GM18868 (cell line): ENCODE results near the gene CPEB1.

Experiments
- ATAC-seq: cut with Tn5 transposase; IDR thresholded peaks from one replicate; pipeline ENCODE4 v1.9.1; 2021; ENCODE audit warnings: mild to moderate bottlenecking, moderate library complexity; ENCODE audit not compliant: unreplicated experiment

CPEB1 gene

DNA sequence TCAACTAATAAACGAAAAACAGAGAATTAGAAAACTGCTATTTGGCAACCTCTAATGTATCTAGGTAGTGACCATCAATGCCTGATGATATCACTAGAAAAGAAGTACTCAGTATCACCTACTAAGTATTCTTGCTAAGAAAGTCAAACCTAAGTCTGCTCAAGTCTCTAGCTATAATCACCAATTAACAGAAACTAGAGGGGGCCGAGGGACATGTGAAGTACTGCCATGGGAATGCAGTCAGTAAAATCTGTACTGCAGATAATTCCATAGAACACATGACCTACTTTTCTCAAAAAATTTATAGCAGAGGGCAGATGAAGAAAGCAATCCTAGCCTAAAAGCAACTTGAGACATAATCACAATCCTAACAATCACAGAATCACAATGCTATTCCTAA, 51.4 kb downstream of the CPEB1 start:
- no peak for ATAC-seq

DNA sequence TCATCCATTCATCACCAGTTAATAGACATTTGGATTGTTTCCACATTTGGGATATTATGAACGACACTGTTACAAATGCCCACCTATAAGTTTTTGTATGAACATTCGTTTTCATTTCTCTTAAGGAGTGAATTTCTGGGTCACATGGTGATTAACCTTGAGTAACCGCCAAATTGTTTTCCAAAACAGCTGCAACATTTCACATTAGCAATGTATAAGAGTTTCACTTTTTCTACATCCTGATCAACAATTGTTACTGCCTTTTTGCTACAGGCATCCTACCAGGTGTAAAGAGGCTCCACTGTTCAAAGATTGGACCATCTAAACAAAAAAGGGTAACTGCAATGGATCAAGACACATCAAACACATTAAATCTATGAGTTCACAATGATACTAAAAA, 52.0 kb downstream of the CPEB1 start:
- ATAC-seq = no peak

DNA sequence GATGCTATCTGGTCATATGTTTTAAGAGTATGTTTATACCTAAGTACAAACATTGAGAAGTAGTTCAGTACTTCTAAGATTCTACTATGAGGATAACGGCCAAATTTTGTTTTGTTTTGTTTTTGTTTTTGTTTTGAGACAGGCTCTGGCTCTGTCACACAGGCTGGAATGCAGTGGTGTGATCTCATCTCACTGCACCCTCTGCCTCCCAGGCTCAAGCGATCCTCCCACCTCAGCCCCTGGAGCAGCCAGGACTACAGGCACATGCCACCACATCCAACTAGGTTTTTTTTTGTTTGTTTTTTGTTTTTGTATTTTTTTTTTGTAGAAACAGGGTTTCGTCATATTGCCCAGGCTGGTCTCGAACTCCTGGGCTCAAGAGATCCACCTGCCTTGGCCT, 59.4 kb downstream of the CPEB1 start:
- ATAC-seq = no peak

DNA sequence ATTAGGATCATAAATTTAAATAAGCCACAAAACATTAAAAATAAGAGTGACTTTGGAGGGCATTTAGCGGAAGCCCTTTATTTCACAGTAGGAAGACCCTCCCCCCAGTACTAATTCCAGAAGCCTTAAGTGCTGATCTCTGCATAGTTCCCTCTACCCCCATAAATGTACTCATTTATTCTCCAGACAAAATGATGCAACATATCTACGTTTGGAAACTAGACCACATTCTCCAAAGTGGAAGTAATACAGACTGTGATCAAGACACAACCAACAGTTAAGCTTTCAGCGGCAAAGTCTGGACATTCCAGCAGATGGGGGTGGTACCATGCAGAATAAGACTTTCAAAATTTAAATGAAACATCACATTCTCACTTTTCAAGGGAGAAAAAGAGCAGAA, 62.1 kb downstream of the CPEB1 start:
- no peak for ATAC-seq

DNA sequence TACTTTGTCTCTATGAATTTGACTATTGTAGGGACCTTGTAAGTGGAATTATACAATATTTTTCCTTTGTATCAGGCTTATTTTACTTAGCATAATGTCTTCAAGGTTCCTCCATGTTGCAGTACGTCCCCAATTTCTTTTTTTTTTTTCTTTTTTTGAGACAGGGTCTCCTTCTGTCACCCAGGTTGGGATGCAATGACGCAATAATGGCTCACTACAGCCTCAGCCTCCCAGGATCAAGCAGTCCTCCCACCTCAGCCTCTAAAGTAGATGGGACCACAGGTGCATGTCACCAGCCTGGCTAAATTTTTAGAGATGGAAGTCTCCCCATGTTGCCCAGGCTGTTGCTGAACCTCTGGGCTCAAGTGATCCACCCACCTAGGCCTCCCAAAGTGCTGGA, 66.5 kb downstream of the CPEB1 start:
- no peak for ATAC-seq

DNA sequence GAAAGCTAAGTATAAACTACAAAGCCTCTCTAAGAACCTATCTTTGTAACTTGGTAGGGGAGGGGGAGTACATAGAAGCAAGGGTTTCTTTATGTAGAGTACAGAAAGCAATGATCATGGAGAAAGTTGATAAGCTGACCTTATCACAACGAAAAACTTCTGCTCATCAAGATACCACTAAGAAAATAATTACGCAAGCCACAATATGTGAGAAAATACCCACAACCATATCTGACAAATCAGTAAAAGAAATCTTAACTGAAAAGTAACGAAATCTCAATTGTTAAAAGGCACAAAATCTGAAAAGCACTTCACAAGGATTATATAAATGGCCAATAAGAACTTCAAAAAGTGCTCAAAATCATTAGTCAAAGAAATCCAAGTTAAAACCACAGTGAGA, 71.8 kb downstream of the CPEB1 start:
- ATAC-seq = no peak

DNA sequence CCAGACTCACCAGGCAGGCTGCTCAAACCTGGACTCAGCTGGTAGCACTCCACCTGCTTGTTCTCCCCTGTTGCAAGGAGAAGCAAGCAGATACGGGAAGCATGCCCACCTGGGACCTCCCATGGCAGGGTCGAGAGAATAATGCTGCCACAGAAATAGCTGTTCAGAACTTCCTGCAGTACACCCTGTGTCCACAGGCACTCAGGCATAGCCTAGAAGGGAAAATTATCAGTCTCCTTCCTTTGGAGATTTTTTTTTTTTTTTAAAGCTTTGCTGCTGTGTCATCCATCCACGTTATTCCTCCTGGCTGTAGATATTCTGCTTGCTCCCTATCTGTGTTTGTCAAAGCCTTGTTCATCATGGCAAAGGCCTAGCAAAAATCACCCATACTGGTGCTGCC, 74.2 kb downstream of the CPEB1 start:
- ATAC-seq = no peak

DNA sequence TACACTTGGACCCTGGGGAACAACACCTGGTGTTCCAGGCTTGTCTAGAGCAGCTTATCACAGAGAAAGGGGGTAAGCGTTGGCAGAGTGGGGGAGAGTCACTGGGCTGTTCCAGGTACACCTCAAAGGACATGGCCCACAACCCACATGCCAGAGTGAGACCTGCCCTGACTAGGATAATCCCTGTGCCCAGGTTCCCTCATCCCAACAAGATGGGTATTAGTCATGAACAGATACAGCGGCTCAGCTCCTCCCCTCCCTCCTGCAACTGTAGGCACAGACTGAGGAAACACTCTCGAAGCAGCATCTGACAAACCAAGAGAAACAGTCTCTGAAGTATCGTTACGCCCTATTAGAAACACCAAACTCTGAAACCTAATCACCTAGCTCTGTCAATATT, 74.9 kb downstream of the CPEB1 start:
- ATAC-seq = no peak

DNA sequence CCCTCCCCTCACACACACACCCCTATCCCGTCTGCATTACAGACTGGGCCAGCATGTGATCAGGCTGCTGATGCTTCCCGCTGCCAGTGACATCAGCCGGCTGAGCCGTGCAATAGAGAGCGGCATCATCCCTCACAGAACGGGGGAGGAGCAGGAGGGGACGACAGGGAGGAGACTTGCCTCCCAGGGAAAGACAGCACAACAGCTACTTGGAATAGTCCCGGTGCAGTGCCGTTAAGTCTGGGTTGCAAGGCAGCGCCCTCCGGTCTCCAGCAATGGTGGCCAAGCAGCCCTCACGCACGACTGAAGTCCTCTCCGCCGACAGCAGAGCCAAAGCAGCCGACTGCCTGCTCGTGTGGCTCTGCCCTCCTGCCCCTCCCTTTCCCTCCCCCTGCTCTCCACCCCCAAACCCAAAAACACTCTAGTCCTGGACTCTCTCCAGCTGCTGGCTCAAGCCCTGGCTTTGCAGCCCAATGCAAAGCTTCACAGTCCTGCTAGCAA, 75.4 kb downstream of the CPEB1 start:
- no peak for ATAC-seq

DNA sequence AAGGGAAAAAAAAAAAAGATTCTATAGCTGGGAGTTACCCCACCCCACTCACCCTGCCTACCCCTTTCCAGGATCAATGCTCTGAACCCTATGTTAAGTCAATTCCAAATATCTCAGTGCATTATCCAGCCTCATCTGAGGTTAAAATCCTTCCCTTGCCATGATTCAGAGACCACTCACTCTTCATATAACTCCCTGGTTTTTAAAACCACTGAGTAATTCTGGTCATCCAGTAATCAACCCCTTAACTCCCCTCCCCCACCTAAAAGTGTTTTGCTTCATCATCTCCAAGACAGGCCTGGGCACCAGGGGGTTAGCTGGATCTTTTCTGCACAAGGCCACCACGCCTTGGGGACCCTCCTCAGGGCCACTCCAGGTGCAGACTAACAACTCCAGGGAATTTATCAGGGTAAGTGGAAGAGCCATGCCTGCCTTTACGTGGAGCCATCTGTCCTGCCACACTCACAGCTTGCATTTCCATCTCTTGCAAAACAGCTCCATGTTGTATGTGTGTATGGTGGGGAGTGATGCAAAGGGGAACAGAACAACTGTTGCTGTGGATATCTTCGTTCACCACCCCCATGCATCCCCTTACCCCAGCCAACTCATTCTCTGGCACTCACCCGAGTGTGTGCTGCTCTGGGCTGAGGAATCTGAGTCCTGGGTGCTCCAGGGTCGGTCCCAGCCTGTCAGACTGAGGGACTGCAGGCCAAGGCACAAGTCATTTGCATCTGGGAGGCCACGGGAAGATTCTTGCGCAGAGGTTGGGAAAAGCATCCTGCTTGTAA, 76.2 kb downstream of the CPEB1 start:
- ATAC-seq = no peak

DNA sequence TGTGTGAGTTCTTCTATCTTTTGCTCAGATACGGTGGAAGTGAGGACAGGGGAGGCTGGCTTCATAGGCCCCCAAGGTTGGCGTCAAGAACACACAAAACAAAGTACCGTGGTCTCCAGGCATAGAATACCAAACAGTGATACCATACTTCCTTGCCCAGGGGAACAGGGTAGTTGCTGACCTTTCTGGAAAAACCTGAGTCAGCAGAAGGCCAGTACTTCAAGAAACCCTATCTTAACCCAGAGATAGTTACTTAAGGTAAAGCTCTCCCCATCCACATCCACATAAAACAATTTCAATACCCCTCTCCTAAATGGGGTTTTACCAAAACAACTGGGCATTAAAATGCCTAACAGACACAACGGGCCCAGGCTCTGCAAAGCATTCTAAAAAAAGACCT, 77.3 kb downstream of the CPEB1 start:
- no peak for ATAC-seq

DNA sequence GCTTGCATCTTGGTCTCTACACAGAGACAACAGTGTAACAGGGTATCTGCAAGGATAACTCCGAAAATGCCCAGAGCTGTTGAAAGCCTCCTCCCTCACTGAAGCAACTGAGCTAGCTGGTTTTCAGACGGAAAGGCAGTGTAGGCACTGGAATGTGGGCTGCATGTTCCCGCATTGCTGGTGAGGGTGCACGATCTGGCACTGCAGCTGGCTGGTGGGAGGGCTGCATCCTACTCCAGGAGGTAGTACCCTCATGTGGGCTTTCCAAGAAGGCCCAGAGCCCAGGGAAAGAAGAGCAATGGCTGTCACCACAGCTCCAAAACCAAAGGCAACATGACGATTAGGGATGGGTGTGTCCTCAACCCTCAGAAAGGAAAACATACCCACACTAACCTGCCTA, 78.2 kb downstream of the CPEB1 start:
- no peak for ATAC-seq

DNA sequence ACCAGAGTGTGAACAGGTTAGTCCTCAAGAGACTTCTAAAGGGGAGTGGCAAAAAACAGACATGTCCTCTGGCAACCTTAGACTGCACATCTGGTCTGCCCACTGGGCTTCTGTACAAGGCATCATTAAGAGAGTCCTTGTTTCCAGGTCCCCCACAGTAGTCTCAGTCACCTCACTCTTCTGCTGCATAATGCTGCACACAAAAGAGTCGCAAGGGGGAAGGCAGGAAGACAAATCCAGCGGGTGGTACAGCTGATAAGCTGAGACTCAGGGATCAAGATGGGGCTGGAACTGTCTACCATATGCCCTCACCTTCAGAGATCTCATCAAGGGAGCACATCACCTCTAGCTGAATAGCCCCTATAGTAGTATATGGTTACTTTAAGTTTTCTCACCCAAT, 79.5 kb downstream of the CPEB1 start:
- no peak for ATAC-seq

DNA sequence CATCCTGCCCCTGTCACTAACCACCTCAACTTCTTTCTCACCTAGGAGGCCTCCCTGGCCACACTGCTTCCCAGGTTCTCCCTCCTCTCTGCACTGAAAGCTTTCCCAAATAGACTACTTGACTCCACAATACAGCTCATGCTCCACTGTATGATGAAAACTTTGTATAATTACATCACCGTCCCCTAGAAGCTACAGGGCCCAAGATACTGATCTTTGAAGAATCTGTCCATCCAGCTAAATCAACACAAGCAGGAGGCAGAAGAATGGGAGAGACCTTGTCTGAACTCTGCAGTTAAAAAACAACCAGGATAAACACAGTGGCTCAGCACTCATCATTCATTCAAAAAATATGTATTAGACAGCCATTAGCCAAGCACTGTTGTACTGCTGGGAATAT, 80.5 kb downstream of the CPEB1 start:
- ATAC-seq = no peak

DNA sequence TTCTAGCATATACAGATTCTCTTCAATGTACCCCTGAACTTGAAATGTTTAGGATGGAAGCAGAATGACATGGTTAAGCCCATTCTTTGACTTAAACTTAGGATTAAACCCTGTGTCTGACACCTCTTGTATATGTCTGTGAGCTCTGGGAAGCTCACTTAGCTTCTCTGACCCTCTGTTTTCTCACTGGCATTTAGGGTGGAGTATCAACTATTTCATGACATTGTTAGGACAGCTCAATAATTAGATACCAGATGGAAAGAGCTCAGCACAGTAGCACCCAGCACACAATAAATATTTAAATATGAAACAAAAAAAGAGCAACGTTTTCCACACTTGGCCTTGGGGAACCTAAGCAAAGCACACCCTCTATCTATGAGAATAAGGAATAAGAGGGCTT, 88.7 kb downstream of the CPEB1 start:
- no peak for ATAC-seq

DNA sequence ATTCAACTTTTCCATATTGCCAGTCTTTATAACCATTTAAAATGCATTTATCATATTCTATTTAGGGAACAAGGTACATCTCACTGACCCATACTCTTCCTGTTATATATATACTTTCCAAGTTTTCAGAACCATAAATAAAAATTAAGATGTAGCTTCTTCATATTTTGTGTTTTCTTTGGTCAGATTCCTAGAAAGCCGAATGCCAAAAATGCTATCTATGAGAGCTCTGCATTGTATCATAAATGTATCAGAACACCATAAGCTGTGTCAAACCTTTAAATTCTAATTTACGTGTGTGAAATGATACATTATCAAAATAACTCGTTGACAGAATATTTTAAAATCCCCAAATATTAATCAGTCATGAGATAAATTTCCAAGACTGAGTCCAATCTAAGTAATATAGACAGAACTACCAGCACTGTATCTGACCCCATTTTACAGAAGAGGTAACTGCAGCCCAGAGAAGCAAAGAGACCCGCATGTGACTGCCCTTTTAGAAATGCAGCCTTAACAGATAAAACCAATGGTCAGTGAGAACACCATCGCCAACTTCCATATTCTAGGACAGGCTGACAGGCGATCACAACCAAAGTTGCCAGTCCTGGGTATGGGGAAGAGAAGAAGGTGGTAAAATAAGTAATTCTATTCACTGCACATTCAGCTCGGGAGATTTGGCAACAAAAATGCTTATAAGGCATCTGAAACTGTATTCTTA, 90.7 kb downstream of the CPEB1 start:
- no peak for ATAC-seq

DNA sequence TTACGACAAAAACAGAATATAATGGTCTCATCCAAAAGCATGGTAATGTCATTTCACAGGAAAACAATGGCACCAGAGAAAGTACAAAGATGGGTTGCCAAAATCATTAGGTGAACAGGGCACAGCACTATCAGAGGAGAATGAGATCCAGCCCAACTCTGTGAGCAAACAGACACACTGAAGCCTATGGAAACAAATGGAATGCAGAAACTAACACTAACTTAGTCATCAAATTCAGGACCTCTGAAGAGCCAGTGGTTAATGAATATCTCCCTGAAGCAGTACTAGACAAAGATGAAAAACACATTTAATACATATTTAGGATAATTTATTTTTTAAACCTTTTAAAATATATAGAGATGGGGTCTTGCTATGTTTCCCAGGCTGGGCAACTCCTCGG, 92.3 kb downstream of the CPEB1 start:
- ATAC-seq = no peak

DNA sequence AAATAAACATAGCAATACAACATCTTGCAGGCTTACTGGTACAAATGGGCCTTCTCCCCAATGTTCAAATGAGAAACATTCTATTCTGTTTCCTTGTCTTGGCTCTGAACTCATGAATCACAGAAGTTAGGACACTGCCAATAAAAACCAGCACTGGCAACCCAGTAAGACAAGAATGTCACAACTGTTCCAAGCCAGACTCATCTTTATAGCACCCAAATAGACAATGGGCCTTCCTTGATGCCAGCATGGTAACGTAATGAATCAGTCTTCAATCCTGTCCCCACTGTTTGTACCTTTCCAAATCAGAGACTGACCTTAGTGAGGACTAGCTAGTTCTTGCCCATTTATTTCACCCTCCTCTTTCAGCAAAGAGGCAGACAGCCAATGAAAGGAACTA, 92.8 kb downstream of the CPEB1 start:
- ATAC-seq = no peak

DNA sequence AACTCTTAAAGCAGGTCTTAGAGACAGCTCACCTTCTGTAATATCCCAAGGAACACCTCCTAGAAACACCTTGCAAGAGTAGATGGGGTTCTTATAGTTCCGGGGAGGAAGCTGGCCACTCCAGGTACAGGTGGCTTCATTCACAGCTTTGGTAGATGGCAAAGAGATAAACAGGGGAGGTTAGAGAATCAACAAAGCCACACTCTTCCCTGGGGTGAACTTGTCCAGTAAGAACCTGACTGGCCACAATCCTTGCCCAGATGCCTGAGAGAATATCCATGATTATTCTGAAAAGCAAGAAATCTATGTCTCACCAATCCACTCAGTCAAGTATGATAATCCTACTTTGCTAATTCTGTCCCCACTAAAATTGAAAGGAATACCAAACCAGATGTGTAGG, 93.3 kb downstream of the CPEB1 start:
- no peak for ATAC-seq

DNA sequence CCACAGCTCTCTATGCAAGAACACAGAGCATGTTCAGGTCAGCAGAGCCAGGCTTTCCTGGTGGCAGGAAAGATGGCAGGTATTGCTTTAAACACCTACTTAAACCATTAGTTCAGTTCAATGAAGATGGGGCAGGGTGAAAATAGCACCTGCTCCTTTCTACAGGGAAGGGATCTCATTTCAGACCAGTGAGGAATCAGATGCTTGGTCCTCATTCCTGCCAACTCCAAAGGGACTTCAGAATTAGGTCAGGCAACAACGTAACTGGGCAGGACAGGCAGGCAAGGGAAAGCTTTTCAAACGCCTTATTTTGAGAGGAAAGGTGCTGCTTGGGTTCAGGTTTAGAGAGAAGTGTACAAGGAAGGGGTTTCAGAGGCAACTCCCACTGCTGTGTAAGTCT, 94.3 kb downstream of the CPEB1 start:
- no peak for ATAC-seq

DNA sequence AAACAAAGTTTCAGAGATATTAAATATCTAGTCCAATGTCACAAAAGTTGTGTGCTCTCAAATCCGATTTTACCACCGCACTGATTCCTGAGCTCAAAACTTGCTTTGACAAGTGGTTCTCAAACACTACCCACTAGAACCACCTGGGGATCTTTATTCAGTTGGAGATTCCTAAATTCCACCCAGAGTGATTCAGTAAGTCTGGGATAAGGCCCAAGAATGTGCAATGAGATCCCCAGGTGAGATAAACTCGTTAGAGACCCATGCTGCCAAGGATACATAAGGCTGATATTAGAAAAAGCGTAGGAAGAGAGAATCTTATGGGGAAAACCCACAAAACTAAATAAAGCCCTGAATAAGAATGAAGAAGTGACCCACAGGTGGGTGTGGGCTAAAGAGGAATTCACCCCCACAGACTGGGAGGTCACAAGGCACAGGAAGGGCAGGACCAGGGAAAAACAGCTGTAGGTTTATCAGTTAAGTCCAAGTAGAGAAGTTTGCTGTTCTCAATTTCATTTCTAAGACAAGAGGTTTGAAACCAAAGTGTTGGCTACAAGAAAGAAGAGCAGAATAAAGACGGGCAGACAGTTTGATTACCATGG, 95.4 kb downstream of the CPEB1 start:
- peak; percentile 41 for ATAC-seq

DNA sequence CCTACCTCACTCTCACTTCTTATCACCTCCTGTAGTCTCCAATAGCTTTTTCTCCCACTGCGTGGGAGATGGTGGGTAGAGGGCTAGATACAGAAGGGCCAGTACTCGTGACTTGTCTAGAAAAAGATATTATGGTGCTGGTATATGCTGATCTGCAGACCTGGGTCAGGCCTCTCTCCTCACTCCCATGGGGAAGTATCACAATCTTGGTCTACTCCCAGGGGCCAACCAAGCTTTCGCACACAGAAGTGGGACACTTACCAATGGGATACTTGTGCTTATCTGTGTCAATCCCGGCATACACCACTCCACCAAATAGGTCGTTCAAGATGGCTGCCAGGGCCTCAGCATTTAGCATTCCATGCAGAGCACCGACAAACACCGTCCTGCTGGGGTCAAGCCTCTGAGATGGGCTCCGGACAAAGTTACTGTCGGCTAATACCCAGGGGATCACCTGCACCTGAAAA, 97.9 kb downstream of the CPEB1 start:
- no peak for ATAC-seq
